Stimulated activated CD8-positive, alpha-beta memory T cell treated with anti-CD3 and anti-CD28 coated beads, Interleukin-15, amount 100 ng/mL, for 1 hour (primary cell): ENCODE measurements around the gene NUDCD3.

Experiments used
- DNase-seq: peaks from one replicate; pipeline ENCODE4 v3.0.0-alpha.2; 2020; ENCODE audit warnings: low read depth

The NUDCD3 gene

GRCh38 chr7:44353668-44354067 lies 136.8 kb downstream of the NUDCD3 start:
- no peak for DNase-seq

DNA sequence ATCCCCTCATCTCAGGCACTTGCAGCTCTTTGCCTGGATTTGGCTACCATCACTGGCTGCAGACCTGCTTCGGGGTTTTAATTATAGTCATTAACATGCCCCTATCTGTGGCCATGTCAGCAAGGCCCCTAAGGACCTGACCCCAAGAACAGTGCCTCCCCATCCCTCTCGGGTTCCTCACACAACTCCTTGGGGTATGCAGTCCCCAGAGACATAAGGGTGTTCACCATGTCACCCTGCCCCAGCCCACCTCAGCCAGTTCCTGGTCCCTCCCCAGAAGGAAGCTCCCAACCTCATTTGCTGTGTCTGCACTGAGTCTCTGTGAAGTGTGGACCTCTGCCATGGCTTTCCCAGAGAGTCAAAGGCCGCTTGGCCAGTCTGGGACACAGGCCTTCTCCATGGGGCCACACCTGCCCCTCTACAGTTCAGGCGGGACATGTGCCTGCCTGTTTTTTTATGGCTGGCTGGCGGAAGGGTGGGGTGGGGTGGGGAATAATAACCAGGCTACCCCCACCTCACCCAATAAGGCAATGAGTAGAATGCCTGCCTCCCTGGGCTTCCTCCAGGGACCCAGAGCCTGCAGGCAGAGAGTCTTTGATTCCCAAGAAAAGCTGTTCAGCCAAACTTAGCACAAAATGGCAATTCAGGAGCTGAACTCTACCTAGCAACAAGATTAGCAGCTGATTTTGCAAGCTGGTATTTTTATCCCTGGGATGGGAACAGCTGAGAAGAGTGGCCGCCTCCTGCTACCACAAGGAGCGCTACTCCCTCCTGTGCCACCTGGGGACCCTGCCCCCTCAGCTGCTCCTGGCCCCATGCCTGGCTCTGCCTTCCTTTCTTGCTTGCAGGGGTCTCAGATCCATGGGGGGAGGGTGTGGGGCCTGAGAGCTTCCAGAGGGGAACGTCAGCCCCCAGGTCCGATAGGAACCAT lies 141.3 kb downstream of the NUDCD3 start:
- DNase-seq: no peak

DNA sequence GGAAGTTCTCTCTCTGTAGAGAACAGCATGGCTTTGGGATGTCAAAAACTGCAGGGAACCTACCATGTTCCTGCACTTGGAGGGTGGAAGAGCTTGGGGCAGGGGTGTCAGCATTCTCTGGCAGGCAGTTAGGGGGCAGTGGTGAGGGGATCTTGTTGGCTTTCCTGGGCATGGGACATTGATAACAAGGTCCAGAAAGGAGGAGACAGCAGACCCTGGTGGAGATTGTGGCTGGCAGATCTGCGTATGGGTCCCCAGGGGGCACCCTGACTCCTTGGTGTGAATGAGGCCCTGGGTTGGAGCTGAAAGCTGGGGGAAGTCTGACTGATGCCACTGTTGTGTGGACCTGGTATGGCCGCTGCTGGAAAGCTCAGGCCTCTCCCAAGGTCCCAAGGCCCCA lies 142.2 kb downstream of the NUDCD3 start:
- DNase-seq: no peak

DNA sequence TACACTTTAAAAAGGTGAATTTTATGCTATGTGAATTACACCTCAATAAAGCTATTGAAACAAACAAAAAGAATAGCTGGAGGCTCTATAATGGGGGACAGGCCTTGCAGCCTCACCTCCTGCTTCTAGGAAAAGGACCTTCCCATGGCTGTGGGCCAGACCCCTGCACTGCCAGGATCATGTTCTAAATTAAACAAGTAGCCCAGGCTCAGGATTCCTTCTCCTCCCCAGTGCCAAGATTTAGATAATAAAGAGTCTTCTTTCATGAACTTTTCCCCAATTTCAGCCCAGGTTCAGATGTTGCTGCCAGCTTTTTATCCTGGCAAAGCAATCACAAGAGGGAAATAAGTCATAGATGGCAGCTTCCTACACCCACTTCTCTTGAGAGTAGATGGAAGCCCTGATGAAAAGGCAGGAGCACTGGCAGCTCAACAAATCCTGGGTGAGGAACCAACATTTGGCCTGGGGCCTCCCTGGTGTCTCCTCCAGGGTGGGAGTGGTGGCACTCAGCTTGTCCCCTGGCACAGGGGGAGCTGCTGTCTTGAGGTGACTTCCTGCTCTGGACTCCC lies 142.8 kb downstream of the NUDCD3 start:
- DNase-seq: no peak

DNA sequence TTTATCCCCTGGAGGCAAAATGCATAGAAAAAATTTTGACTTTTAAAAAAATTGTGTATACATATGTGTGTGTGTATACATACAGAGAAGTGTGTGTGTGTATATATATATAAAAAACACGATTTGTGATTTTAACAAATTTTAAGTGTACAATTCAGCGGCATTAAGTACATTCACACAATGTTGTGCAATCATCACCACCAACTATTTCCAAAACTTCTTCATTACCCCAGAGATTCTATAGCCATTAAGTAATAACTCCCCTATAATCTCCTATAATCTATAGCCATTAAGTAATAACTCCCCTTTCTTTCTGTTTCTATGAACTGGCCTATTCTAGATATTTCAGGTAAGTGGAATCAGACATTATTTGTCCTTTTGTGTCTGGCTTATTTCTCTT lies 144.4 kb downstream of the NUDCD3 start:
- no peak for DNase-seq

DNA sequence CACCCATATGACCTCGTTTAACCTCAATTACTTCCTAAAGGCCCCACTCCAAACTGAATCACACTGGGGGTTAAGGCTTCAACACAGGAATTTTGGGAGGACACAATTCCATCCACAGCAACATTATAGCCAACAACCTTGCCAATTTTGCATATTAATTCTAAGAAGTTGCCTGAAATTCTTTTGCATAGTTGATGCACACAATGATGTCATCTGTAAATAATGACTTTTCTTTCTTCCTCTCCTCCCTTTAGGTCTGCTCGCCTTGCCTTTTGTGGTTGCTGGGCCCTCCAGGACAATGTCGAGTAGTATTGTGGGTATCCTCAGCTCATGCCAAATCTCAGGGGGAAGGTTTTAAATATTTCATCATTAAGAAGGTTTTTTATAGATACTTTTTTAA lies 149.1 kb downstream of the NUDCD3 start:
- DNase-seq: no peak

DNA sequence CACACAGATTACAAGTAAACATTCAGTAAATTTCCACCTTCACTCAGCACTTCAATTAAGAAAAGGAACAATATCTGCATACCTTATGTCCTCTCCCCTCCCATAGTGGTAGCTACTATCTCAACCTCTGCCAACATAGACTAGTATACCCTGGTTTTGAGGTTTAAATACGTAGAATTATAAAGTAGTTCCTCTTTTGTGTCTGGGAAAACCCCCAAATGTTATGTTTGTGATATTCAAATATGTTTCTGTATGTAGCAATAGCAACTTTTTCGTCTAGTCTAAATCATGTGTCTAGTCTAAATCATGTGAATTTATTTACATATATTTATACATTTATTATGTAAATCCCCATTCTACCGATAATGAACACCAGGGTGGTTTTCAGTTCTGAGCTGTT lies 151.9 kb downstream of the NUDCD3 start:
- DNase-seq: no peak

DNA sequence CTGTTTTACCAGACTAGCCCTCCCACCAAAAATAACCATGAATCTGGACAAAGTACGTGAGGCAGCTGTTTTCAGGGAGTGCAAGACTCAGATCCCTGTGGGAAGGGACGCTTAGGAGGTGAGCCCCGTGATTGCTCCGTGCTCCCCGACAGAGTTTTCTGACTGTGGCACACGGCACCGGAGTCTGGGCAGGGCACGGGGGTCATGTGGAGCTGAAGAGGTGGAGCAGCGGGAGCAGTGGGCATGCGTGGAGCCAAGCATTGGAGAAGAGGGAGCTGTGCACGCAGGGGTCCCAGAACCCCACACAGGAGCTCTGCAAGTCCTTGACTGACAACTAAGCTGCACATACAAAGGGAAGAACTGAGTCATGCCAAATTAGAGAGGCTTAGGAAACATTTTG lies 154.0 kb downstream of the NUDCD3 start:
- no peak for DNase-seq

DNA sequence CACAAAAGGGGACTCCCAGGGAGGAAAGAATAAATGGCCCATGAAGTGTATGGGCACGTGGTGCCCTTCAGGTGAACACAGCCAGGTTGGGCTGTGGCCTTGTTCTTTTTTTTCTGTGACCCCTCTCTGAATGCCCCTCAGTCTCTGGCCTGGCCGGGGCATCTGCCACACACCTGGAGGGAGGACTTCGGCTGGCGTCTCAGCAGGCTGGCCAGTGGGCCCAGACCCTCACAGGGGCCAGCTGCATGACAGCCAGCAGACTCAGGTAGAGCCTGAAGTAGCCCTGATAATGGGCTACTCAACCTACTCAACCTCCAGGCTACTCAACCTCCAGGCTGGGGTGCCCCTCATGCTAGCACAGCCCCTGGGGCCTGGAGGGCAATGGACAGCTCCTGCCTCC lies 155.3 kb downstream of the NUDCD3 start:
- DNase-seq: no peak

- no peak for DNase-seq
Observed at GRCh38 chr7:44334734-44335097, 155.7 kb downstream of the NUDCD3 start.

DNA sequence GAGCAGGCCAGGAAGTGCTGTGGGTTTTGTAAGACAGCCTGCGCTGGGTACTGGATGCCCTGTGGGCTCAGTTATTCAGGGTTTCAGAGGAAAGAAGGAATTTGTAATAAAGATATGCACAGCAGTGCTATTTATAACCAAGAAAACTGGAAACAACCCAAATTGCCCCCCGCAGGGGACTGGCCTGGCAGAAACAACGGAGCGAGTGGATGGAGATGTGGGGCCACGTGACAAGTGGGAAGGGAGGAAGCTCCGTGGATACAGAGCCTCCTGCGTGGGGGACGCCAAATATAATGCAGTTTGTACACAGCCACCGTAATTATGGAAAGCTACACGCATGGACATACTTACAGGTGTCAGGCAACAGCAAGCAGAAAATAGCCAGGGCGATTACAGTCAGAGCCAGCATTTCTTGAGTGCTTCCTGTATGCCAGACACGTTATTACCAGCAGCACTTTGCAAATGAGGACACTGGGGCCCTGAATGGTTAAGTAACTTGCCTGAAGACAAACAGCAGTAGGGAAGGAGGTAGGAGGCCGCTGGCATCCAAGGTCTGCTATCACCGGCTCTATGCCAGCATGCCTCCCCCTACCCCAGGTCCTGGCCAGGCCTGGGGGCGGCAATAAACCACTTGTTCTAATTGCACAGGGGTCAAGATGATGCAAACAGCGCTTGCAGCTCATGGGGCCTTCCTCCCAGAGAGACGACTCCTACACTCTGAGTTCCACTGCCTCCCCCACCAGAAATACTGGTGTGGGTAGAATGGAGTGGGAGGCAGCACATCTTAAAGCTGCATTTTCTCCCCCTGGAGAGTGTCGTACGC lies 156.3 kb downstream of the NUDCD3 start:
- no peak for DNase-seq

DNA sequence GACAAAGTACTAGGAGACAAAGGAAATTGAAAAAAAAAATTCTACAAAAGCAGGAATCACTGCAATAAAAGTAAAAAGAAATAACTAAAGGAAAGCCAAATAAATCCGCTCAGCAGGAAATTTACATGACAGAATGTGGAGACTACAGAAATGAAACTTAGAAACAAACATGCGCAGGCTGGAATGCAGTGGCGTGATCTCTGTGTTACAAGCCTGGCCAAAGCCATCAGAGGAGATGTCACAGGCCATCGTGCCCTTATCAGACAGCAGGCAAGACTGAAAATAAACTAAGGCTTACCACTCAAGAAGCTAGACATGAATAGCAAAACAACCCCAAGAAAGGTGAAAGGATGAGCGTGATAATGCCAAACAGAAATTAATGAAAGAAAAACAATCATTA lies 158.8 kb downstream of the NUDCD3 start:
- no peak for DNase-seq

GRCh38 chr7:44330331-44330730 lies 160.1 kb downstream of the NUDCD3 start:
- DNase-seq: no peak

DNA sequence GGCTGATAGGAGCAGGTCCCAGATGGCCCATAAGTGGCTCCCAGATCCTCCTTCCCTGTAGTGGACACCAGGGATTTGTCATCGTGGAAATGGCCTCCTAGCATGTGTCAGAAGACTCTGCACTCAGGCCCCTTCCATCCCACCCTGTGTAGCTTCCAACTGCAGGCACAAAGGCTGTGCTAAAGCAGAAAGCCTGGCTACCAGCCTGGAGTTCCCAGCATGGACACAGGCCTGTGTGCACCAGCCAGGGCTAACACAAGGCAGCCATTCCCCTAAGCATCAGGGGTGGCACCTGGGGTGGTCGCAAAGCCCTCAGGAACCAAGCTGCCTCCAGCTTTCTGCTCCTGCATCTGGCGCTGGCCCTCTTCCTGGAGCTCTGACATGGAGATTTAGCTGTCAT lies 160.6 kb downstream of the NUDCD3 start:
- no peak for DNase-seq
